ENCODE measurements around the gene TSPO.
"Not testable (repeated sequence)": the region's sequence is repeated elsewhere in the genome, so short reads cannot be mapped to it uniquely, and the experiment has no call there.

DNA sequence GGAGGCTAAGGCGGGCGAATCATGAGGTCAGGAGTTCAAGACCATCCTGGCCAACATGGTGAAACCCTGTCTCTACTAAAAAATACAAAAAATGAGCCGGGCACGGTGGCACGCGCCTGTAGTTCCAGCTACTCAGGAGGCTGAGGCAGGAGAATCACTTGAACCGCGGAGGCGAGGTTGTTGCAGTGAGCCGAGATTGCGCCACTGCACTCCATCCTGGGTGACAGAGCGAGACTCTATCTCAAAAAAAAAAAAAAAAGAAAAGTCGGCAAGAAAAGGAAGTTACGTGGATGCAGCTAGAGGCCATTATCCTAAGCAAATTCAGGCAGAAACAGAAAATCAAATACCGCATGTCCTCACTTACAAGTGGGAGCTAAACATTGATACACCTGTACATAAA lies 5.0 kb upstream of the TSPO start:
- TF ChIP-seq, protein P1, sequence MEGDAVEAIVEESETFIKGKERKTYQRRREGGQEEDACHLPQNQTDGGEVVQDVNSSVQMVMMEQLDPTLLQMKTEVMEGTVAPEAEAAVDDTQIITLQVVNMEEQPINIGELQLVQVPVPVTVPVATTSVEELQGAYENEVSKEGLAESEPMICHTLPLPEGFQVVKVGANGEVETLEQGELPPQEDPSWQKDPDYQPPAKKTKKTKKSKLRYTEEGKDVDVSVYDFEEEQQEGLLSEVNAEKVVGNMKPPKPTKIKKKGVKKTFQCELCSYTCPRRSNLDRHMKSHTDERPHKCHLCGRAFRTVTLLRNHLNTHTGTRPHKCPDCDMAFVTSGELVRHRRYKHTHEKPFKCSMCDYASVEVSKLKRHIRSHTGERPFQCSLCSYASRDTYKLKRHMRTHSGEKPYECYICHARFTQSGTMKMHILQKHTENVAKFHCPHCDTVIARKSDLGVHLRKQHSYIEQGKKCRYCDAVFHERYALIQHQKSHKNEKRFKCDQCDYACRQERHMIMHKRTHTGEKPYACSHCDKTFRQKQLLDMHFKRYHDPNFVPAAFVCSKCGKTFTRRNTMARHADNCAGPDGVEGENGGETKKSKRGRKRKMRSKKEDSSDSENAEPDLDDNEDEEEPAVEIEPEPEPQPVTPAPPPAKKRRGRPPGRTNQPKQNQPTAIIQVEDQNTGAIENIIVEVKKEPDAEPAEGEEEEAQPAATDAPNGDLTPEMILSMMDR (IDR thresholded peaks at IDR 0.05), result not testable (repeated sequence)
- not testable (repeated sequence) for TF ChIP-seq POLR2A (IDR thresholded peaks at IDR 0.05)
